Activated T-helper 17 cell treated with anti-CD3 and anti-CD28 coated beads, Interleukin-2, amount 50 U/mL, for 72 hours (primary cell): ENCODE measurements around the gene THRAP3. TPM values are rescaled to one million over a fixed set of nuclear protein-coding genes. Genes with fewer than 3 reads are reported as not detected.
A peak's percentile ranks its signal among the peaks of the same experiment; 100 is the strongest.
"Not testable (repeated sequence)": the region's sequence is repeated elsewhere in the genome, so short reads cannot be mapped to it uniquely, and the experiment has no call there.

ENCODE experiments used
- ATAC-seq: fragments of 150-1000 bp; cut with Tn5 transposase; replicated peaks from 2 replicates; pipeline ENCODE4 v1.10.0; 2021; ENCODE audit warnings: mild to moderate bottlenecking, moderate library complexity
- H3K27ac Mint-ChIP-seq: one replicate; pipeline ENCODE4 v1.8.0; 2022; ENCODE audit warnings: mixed read lengths
- H3K27me3 Mint-ChIP-seq: one replicate; pipeline ENCODE4 v1.8.0; 2022; ENCODE audit warnings: mixed read lengths
- H3K36me3 Mint-ChIP-seq: one replicate; pipeline ENCODE4 v1.8.0; 2022; ENCODE audit warnings: low read depth, mild to moderate bottlenecking, mixed read lengths
- H3K4me1 Mint-ChIP-seq: one replicate; pipeline ENCODE4 v1.8.0; 2022; ENCODE audit warnings: mixed read lengths
- H3K4me3 Mint-ChIP-seq: one replicate; pipeline ENCODE4 v1.8.0; 2022; ENCODE audit warnings: mild to moderate bottlenecking, mixed read lengths
- H3K9me3 Mint-ChIP-seq: one replicate; pipeline ENCODE4 v1.8.0; 2022; ENCODE audit warnings: mixed read lengths
- total RNA-seq, 2 donors: library from RNA; stranded (reverse); gene quantifications; one replicate each; pipeline ENCODE4 v1.2.3, GENCODE V29; 2022

Gene THRAP3
- total RNA-seq, 2 donors from 2014 or later = 115 to 152 TPM

GRCh38 chr1:36223381-36223995 lies 755 bp upstream of the THRAP3 start:
- Mint-ChIP-seq H3K9me3 (no peaks in the 10 kb centered on the region), H3K4me3 (peak overlapping the region; percentile 98)

GRCh38 chr1:36224537-36225282 lies 467 bp downstream of the THRAP3 start:
- Mint-ChIP-seq H3K4me3 (peak overlapping the region; percentile 98), H3K36me3 (peaks cover 55% of the 10 kb centered on the region), H3K9me3 (no peaks in the 10 kb centered on the region), H3K27ac (peak overlapping the region; percentile 98), H3K4me1 (peaks cover 17% of the 10 kb centered on the region), H3K27me3 (no peaks in the 10 kb centered on the region)
- ATAC-seq = peak; percentile 70

More at GRCh38 chr1:36223381-36223995, 755 bp upstream of the THRAP3 start:
- Mint-ChIP-seq H3K36me3 (peaks cover 43% of the 10 kb centered on the region), H3K27ac (peak overlapping the region; percentile 98), H3K27me3 (no peaks in the 10 kb centered on the region), H3K4me1 (peaks cover 17% of the 10 kb centered on the region)
- peak; percentile 49 for ATAC-seq

GRCh38 chr1:36225283-36225899 lies 1.1 kb downstream of the THRAP3 start:
- Mint-ChIP-seq H3K4me3 (peak overlapping the region; percentile 98), H3K27ac (peak overlapping the region; percentile 98), H3K27me3 (no peaks in the 10 kb centered on the region), H3K36me3 (peaks cover 62% of the 10 kb centered on the region), H3K4me1 (peaks cover 17% of the 10 kb centered on the region), H3K9me3 (no peaks in the 10 kb centered on the region)
- ATAC-seq = no peak

- H3K27me3 Mint-ChIP-seq, H3K27ac Mint-ChIP-seq, H3K9me3 Mint-ChIP-seq, ATAC-seq, H3K4me3 Mint-ChIP-seq: not testable (repeated sequence)
- Mint-ChIP-seq H3K36me3 (peaks cover 95% of the 10 kb centered on the region), H3K4me1 (peaks cover 25% of the 10 kb centered on the region)
These were observed 6.0 kb downstream of the THRAP3 start for GRCh38 chr1:36230279-36230678.

GRCh38 chr1:36231191-36231590 lies 6.9 kb downstream of the THRAP3 start:
- peaks cover 95% of the 10 kb centered on the region for H3K36me3 Mint-ChIP-seq
- no peak for ATAC-seq
- H3K4me3 Mint-ChIP-seq = peak overlapping the region; percentile 13
- no peak overlapping the region for H3K27ac Mint-ChIP-seq
- H3K4me1 Mint-ChIP-seq = peaks cover 22% of the 10 kb centered on the region
- H3K27me3 Mint-ChIP-seq = no peaks in the 10 kb centered on the region
- no peaks in the 10 kb centered on the region for H3K9me3 Mint-ChIP-seq

- H3K4me1 Mint-ChIP-seq = peaks cover 19% of the 10 kb centered on the region
- H3K4me3 Mint-ChIP-seq = no peak overlapping the region
- H3K36me3 Mint-ChIP-seq = peaks cover 95% of the 10 kb centered on the region
- no peak overlapping the region for H3K27ac Mint-ChIP-seq
- no peaks in the 10 kb centered on the region for H3K9me3 Mint-ChIP-seq
- H3K27me3 Mint-ChIP-seq = no peaks in the 10 kb centered on the region
- no peak for ATAC-seq
These were observed 8.2 kb downstream of the THRAP3 start for GRCh38 chr1:36232212-36233095.

- Mint-ChIP-seq H3K4me1 (peaks cover 24% of the 10 kb centered on the region), H3K27me3 (no peaks in the 10 kb centered on the region), H3K4me3 (peak overlapping the region; percentile 5), H3K27ac (peak overlapping the region; percentile 39), H3K36me3 (peaks cover 95% of the 10 kb centered on the region), H3K9me3 (no peaks in the 10 kb centered on the region)
- ATAC-seq = no peak
These were observed 12.1 kb downstream of the THRAP3 start for GRCh38 chr1:36236302-36236701.

- no peaks in the 10 kb centered on the region for H3K27me3 Mint-ChIP-seq
- peak overlapping the region; percentile 56 for H3K27ac Mint-ChIP-seq
- peaks cover 99% of the 10 kb centered on the region for H3K36me3 Mint-ChIP-seq
- H3K4me1 Mint-ChIP-seq = peaks cover 20% of the 10 kb centered on the region
- no peaks in the 10 kb centered on the region for H3K9me3 Mint-ChIP-seq
- ATAC-seq = no peak
- no peak overlapping the region for H3K4me3 Mint-ChIP-seq
These were observed 14.2 kb downstream of the THRAP3 start for GRCh38 chr1:36238433-36238832.

- no peak for ATAC-seq
- H3K27me3 Mint-ChIP-seq = no peaks in the 10 kb centered on the region
- H3K27ac Mint-ChIP-seq = no peak overlapping the region
- H3K4me1 Mint-ChIP-seq = peaks cover 23% of the 10 kb centered on the region
- H3K4me3 Mint-ChIP-seq = no peak overlapping the region
- no peaks in the 10 kb centered on the region for H3K9me3 Mint-ChIP-seq
- peaks cover 93% of the 10 kb centered on the region for H3K36me3 Mint-ChIP-seq
These were observed 15.8 kb downstream of the THRAP3 start for GRCh38 chr1:36239941-36240637.

GRCh38 chr1:36247538-36247937 lies 23.3 kb downstream of the THRAP3 start:
- Mint-ChIP-seq H3K27ac (no peak overlapping the region), H3K4me1 (peaks cover 27% of the 10 kb centered on the region), H3K36me3 (peaks cover 66% of the 10 kb centered on the region), H3K27me3 (no peaks in the 10 kb centered on the region), H3K9me3 (no peaks in the 10 kb centered on the region), H3K4me3 (no peak overlapping the region)
- ATAC-seq = no peak

- peaks cover 63% of the 10 kb centered on the region for H3K36me3 Mint-ChIP-seq
- H3K4me3 Mint-ChIP-seq = peak overlapping the region; percentile 20
- H3K9me3 Mint-ChIP-seq = no peaks in the 10 kb centered on the region
- no peak overlapping the region for H3K27ac Mint-ChIP-seq
- H3K27me3 Mint-ChIP-seq = no peaks in the 10 kb centered on the region
- peak; percentile 69 for ATAC-seq
- H3K4me1 Mint-ChIP-seq = peaks cover 27% of the 10 kb centered on the region
These were observed 24.1 kb downstream of the THRAP3 start for GRCh38 chr1:36248250-36248894.

GRCh38 chr1:36251794-36252481 lies 27.7 kb downstream of the THRAP3 start:
- no peak overlapping the region for H3K27ac Mint-ChIP-seq
- ATAC-seq = no peak
- H3K4me3 Mint-ChIP-seq = no peak overlapping the region
- peaks cover 71% of the 10 kb centered on the region for H3K36me3 Mint-ChIP-seq
- H3K27me3 Mint-ChIP-seq = no peaks in the 10 kb centered on the region
- no peaks in the 10 kb centered on the region for H3K9me3 Mint-ChIP-seq
- H3K4me1 Mint-ChIP-seq = peaks cover 14% of the 10 kb centered on the region

- Mint-ChIP-seq H3K36me3 (peaks cover 76% of the 10 kb centered on the region), H3K4me1 (peaks cover 19% of the 10 kb centered on the region)
- ATAC-seq, H3K27me3 Mint-ChIP-seq, H3K4me3 Mint-ChIP-seq, H3K9me3 Mint-ChIP-seq, H3K27ac Mint-ChIP-seq: not testable (repeated sequence)
These were observed 28.2 kb downstream of the THRAP3 start for GRCh38 chr1:36252482-36252824.
